ENCODE results near the gene C17orf50.
A peak's percentile ranks its signal among the peaks of the same experiment; 100 is the strongest.

C17orf50 gene

GRCh38 chr17:35809855-35810461, 49.3 kb downstream of the C17orf50 start:
- Histone ChIP-seq H3K4me3 (ENCODE audit: insufficient read depth, low read depth, low read length) (peak overlapping the region; percentile 92), H3K36me3 (ENCODE audit: control insufficient read depth, insufficient read depth, low read length) (no peaks in the 10 kb centered on the region), H3K27me3 (ENCODE audit: control insufficient read depth, insufficient read depth, low read length, poor library complexity, severe bottlenecking) (no peaks in the 10 kb centered on the region), H3K27ac (ENCODE audit: insufficient read depth, low read depth, low read length, poor library complexity, severe bottlenecking) (peak overlapping the region; percentile 93), H3K4me1 (ENCODE audit: control insufficient read depth, insufficient read depth, low read length) (peaks cover 4% of the 10 kb centered on the region), H3K9me3 (ENCODE audit: control insufficient read depth, low read length) (no peaks in the 10 kb centered on the region)
- WGBS, 2 experiments = 0 to 1% methylated on average over 22 to 23 of the region's 24 CpGs

- Histone ChIP-seq H3K27me3 (ENCODE audit: control insufficient read depth, insufficient read depth, low read length, poor library complexity, severe bottlenecking) (no peaks in the 10 kb centered on the region), H3K4me3 (ENCODE audit: insufficient read depth, low read depth, low read length) (no peak overlapping the region), H3K4me1 (ENCODE audit: control insufficient read depth, insufficient read depth, low read length) (peaks cover 4% of the 10 kb centered on the region), H3K36me3 (ENCODE audit: control insufficient read depth, insufficient read depth, low read length) (no peaks in the 10 kb centered on the region), H3K9me3 (ENCODE audit: control insufficient read depth, low read length) (no peaks in the 10 kb centered on the region), H3K27ac (ENCODE audit: insufficient read depth, low read depth, low read length, poor library complexity, severe bottlenecking) (no peak overlapping the region)
- 96 to 97% methylated on average over 6 of the region's 6 CpGs for WGBS, 2 experiments
Measured at GRCh38 chr17:35811759-35812158, 51.1 kb downstream of the C17orf50 start.

- peaks cover 4% of the 10 kb centered on the region for H3K4me1 ChIP-seq (ENCODE audit: control insufficient read depth, insufficient read depth, low read length)
- no peaks in the 10 kb centered on the region for H3K27me3 ChIP-seq (ENCODE audit: control insufficient read depth, insufficient read depth, low read length, poor library complexity, severe bottlenecking)
- no peaks in the 10 kb centered on the region for H3K36me3 ChIP-seq (ENCODE audit: control insufficient read depth, insufficient read depth, low read length)
- WGBS, 2 experiments = 85 to 89% methylated on average over 5 of the region's 5 CpGs
- H3K9me3 ChIP-seq (ENCODE audit: control insufficient read depth, low read length) = no peaks in the 10 kb centered on the region
- H3K27ac ChIP-seq (ENCODE audit: insufficient read depth, low read depth, low read length, poor library complexity, severe bottlenecking) = no peak overlapping the region
- no peak overlapping the region for H3K4me3 ChIP-seq (ENCODE audit: insufficient read depth, low read depth, low read length)
Measured at GRCh38 chr17:35812456-35812855, 51.8 kb downstream of the C17orf50 start.
